IMR-90 (cell line): Measurements from ENCODE around the gene SLC25A5. TPM values are rescaled to one million over a fixed set of nuclear protein-coding genes. Genes with fewer than 3 reads are reported as not detected.

Source experiments
- ATAC-seq: fragments of 200-7000 bp; cut with Tn5 transposase; 2 replicates; pipeline ENCODE4 v1.9.1; 2020; ENCODE audit warnings: low read depth, mild to moderate bottlenecking, moderate library complexity
- BruUV-seq: library from RNA; stranded (reverse); fragments of 400-500 nt; replicated peaks from 2 replicates; lab custom pipeline; 2021; lab: Mats Ljungman, UMichigan
- CTCF ChIA-PET: fragments of 300-600 bp; formaldehyde crosslinking; extraction: SDS; loops from one replicate; lab custom pipeline; 2021; ENCODE audit warnings: antibody characterized with exemption; lab: Yijun Ruan, JAX
- POLR2A ChIA-PET: fragments of 300-600 bp; sonication (Branson Sonifier 250); formaldehyde crosslinking; loops from one replicate; lab custom pipeline; 2022; ENCODE audit warnings: antibody characterized with exemption; ENCODE audit not compliant: unreplicated experiment; lab: Charles Lee
- DNase-seq: peaks from one replicate; pipeline ENCODE4 v3.0.0; 2013
- H2AFZ ChIP-seq: replicated peaks from 2 replicates; pipeline ENCODE3; 2013; ENCODE audit warnings: low read length, mild to moderate bottlenecking; ENCODE audit not compliant: poor library complexity
- H2AK5ac ChIP-seq: 2 replicates; pipeline ENCODE4 v1.6.1; 2013; ENCODE audit warnings: low read depth, low read length, inconsistent platforms
- H2AK9ac ChIP-seq: replicated peaks from 2 replicates; pipeline ENCODE3; 2013; ENCODE audit warnings: mild to moderate bottlenecking, low read depth, low read length, moderate library complexity; ENCODE audit not compliant: poor library complexity
- H2BK120ac ChIP-seq: 2 replicates; pipeline ENCODE4 v1.6.1; 2013; ENCODE audit warnings: low read depth, low read length, inconsistent platforms
- H2BK15ac ChIP-seq: 3 replicates; pipeline ENCODE4 v1.6.1; 2013; ENCODE audit warnings: low read depth, low read length, inconsistent platforms
- H2BK20ac ChIP-seq: 2 replicates; pipeline ENCODE4 v1.6.1; 2013; ENCODE audit warnings: low read depth, mild to moderate bottlenecking, inconsistent platforms, low read length, moderate library complexity
- H2BK5ac ChIP-seq: 2 replicates; pipeline ENCODE4 v1.6.1; 2013; ENCODE audit warnings: mild to moderate bottlenecking, low read depth, low read length, inconsistent platforms; ENCODE audit not compliant: poor library complexity, severe bottlenecking
- H3K14ac ChIP-seq: replicated peaks from 2 replicates; pipeline ENCODE4 v1.6.1; 2013; ENCODE audit warnings: low read depth, low read length, inconsistent platforms
- H3K18ac ChIP-seq: 2 replicates; pipeline ENCODE4 v1.6.1; 2013; ENCODE audit warnings: low read depth, low read length, control low read depth
- H3K23ac ChIP-seq: 2 replicates; pipeline ENCODE4 v1.6.1; 2013; ENCODE audit warnings: low read depth, low read length, inconsistent platforms
- H3K27ac ChIP-seq: 2 replicates; pipeline ENCODE4 v1.5.1; 2013; ENCODE audit warnings: mild to moderate bottlenecking, control low read depth, low read length; ENCODE audit not compliant: insufficient read depth
- H3K27me3 ChIP-seq: 2 replicates; pipeline ENCODE4 v1.6.1; 2013; ENCODE audit warnings: low read length; ENCODE audit not compliant: control insufficient read depth, insufficient read depth
- H3K36me3 ChIP-seq: 2 replicates; pipeline ENCODE4 v1.6.1; 2013; ENCODE audit warnings: low read length, mixed read lengths; ENCODE audit not compliant: control insufficient read depth, insufficient read depth
- H3K4ac ChIP-seq: 2 replicates; pipeline ENCODE4 v1.6.1; 2013; ENCODE audit warnings: low read depth, low read length, inconsistent platforms
- H3K4me1 ChIP-seq: 2 replicates; pipeline ENCODE4 v1.6.1; 2013; ENCODE audit warnings: low read length, mixed read lengths; ENCODE audit not compliant: control insufficient read depth, insufficient read depth
- H3K4me2 ChIP-seq: 2 replicates; pipeline ENCODE4 v1.6.1; 2013; ENCODE audit warnings: low read depth, mild to moderate bottlenecking, control low read depth, low read length, moderate library complexity
- H3K4me3 ChIP-seq: 2 replicates; pipeline ENCODE4 v1.5.1; 2013; ENCODE audit warnings: low read depth, mild to moderate bottlenecking, control low read depth, low read length, moderate library complexity; ENCODE audit not compliant: insufficient read depth
- H3K56ac ChIP-seq: 2 replicates; pipeline ENCODE4 v1.6.1; 2013; ENCODE audit warnings: low read length, inconsistent platforms; ENCODE audit not compliant: insufficient read depth; ENCODE audit errors: extremely low read depth
- H3K79me1 ChIP-seq, 2 experiments: 2 replicates each; pipeline ENCODE4 v1.6.1; 2013; ENCODE audit warnings: low read length in 2 of 2, inconsistent platforms in 1 of 2, low read depth in 1 of 2
- H3K9ac ChIP-seq: 2 replicates; pipeline ENCODE4 v1.6.1; 2013; ENCODE audit warnings: low read depth, low read length, control low read depth
- H3K9me1 ChIP-seq: 2 replicates; pipeline ENCODE4 v1.6.1; 2013; ENCODE audit warnings: low read length, inconsistent platforms; ENCODE audit not compliant: insufficient read depth
- H3K9me3 ChIP-seq: 2 replicates; pipeline ENCODE4 v1.6.1; 2013; ENCODE audit warnings: low read length; ENCODE audit not compliant: control insufficient read depth, insufficient read depth
- H4K20me1 ChIP-seq: 2 replicates; pipeline ENCODE4 v1.6.1; 2013; ENCODE audit warnings: low read length, inconsistent platforms; ENCODE audit not compliant: insufficient read depth
- H4K5ac ChIP-seq: 2 replicates; pipeline ENCODE4 v1.6.1; 2013; ENCODE audit warnings: mild to moderate bottlenecking, low read depth, low read length, control low read depth
- H4K8ac ChIP-seq, 2 experiments: 2 replicates each; pipeline ENCODE4 v1.6.1; 2013; ENCODE audit warnings: low read depth in 2 of 2, low read length in 2 of 2, control low read depth in 1 of 2, inconsistent platforms in 1 of 2
- H4K91ac ChIP-seq: 2 replicates; pipeline ENCODE4 v1.6.1; 2013; ENCODE audit warnings: low read depth, low read length, inconsistent platforms; ENCODE audit not compliant: insufficient read depth
- BHLHE40 ChIP-seq: fragments of 150-350 bp; IDR thresholded peaks from 2 replicates; pipeline ENCODE4 v1.6.1; 2016; ENCODE audit warnings: mild to moderate bottlenecking, low read depth, low read length
- CEBPB ChIP-seq: IDR thresholded peaks from 2 replicates; pipeline ENCODE4 v1.6.1; 2012; ENCODE audit warnings: low read depth, low read length, improper control_type of control experiment
- CTCF ChIP-seq: conservative IDR thresholded peaks from 2 replicates; pipeline ENCODE4 v1.5.1; 2012; ENCODE audit warnings: mild to moderate bottlenecking, low read depth, low read length, improper control_type of control experiment
- FOS ChIP-seq: fragments of 150-350 bp; IDR thresholded peaks from 2 replicates; pipeline ENCODE4 v1.6.1; 2016; ENCODE audit warnings: low read depth, low read length
- MAFK ChIP-seq: IDR thresholded peaks from 2 replicates; pipeline ENCODE4 v1.6.1; 2012; ENCODE audit warnings: low read depth, low read length, improper control_type of control experiment
- MAZ ChIP-seq: IDR thresholded peaks from 2 replicates; pipeline ENCODE4 v1.6.1; 2012; ENCODE audit warnings: low read depth, mild to moderate bottlenecking, low read length, improper control_type of control experiment, moderate library complexity, borderline replicate concordance
- MXI1 ChIP-seq: IDR thresholded peaks from 2 replicates; pipeline ENCODE4 v1.6.1; 2012; ENCODE audit warnings: low read depth, mild to moderate bottlenecking, low read length, moderate library complexity, borderline replicate concordance
- NFE2L2 ChIP-seq: fragments of 150-350 bp; IDR thresholded peaks from 2 replicates; pipeline ENCODE4 v1.6.1; 2016; ENCODE audit warnings: low read depth, mild to moderate bottlenecking, low read length
- POLR2A ChIP-seq: IDR thresholded peaks from 2 replicates; pipeline ENCODE4 v1.6.1; 2012; ENCODE audit warnings: mild to moderate bottlenecking, low read depth, low read length
- RAD21 ChIP-seq: IDR thresholded peaks from 2 replicates; pipeline ENCODE4 v1.6.1; 2012; ENCODE audit warnings: low read length, improper control_type of control experiment
- RFX5 ChIP-seq: IDR thresholded peaks from 2 replicates; pipeline ENCODE4 v1.8.0; 2012; ENCODE audit warnings: low read depth, mild to moderate bottlenecking, low read length, moderate library complexity
- USF2 ChIP-seq: fragments of 150-350 bp; IDR thresholded peaks from 2 replicates; pipeline ENCODE4 v1.6.1; 2017; ENCODE audit warnings: mild to moderate bottlenecking, antibody characterized with exemption, low read length, low read depth
- WGBS, 2 experiments: methylation state at CpG; one replicate each; pipeline versions ENCODE4 v1.1.5 to v1.1.7; 2013; ENCODE audit warnings: missing lambda C conversion rate in 2 of 2; ENCODE audit not compliant: insufficient read length in 1 of 2; ENCODE audit errors: extremely low coverage in 2 of 2; 5-methylcytosine and 5-hydroxymethylcytosine counted together
- dilution Hi-C: fragments of 300-500 bp; cut with HindIII; formaldehyde crosslinking; loops from one replicate; pipeline ENCODE4 v1.14.3; 2018; ENCODE audit warnings: low sequenced_read_pairs; ENCODE audit not compliant: unreplicated experiment
- in situ Hi-C: fragments of 300-500 bp; cut with MboI; formaldehyde crosslinking; loops from 3 replicates; pipeline ENCODE4 v1.14.3; 2019; ENCODE audit warnings: low sequenced_read_pairs, inconsistent platforms, mixed read lengths
- intact Hi-C: fragments of 100-400 bp; cut with micrococcal nuclease; formaldehyde crosslinking; loops from 2 replicates; pipeline ENCODE4 v1.10.0; 2022
- polyA plus RNA-seq, 3 experiments: library from polyadenylated mRNA; depleted of rRNA; stranded (reverse); fragments of >200 nt; gene quantifications; 2 replicates each; pipeline ENCODE4 v1.2.3, GENCODE V29; 2012; ENCODE audit warnings: low replicate concordance in 1 of 3
- total RNA-seq: library from RNA; depleted of rRNA; stranded (reverse); fragments of >200 nt; gene quantifications from 2 replicates; pipeline ENCODE4 v1.2.3, GENCODE V29; 2012

SLC25A5 gene
- total and polyA plus RNA-seq, 2 of the 4 experiments (the other 2 are of a cell fraction), result 216 to 337 TPM

GRCh38 chrX:119429471-119429870, 38.8 kb upstream of the SLC25A5 start:
- Histone ChIP-seq H3K79me1 (peaks cover 0 to 5% of the 10 kb centered on the region in 2 experiments; a peak in 1 of 4 replicates), H3K9ac (no peak overlapping the region), H3K18ac (no peak overlapping the region), H2BK15ac (no peak overlapping the region), H3K36me3 (peaks cover 3% of the 10 kb centered on the region; the same call in 1 of the 2 replicates), H3K14ac (no peak overlapping the region), H2BK5ac (no peak overlapping the region), H2BK120ac (no peak overlapping the region), H3K27me3 (no peaks in the 10 kb centered on the region), H2AFZ (no peak overlapping the region), H3K9me3 (no peaks in the 10 kb centered on the region), H3K4ac (no peak overlapping the region), H2AK9ac (no peak overlapping the region), H4K20me1 (no peaks in the 10 kb centered on the region), H4K91ac (no peak overlapping the region), H3K4me3 (no peak overlapping the region), H3K9me1 (no peaks in the 10 kb centered on the region), H3K4me1 (peaks cover 8% of the 10 kb centered on the region; the same call in 1 of the 2 replicates), H4K8ac (no peak overlapping the region), H2AK5ac (no peak overlapping the region), H3K4me2 (no peak overlapping the region), H4K5ac (no peak overlapping the region), H3K23ac (no peak overlapping the region), H2BK20ac (no peak overlapping the region), H3K27ac (no peak overlapping the region), H3K56ac (no peak overlapping the region)
- intact Hi-C loops, result no loop called here
- DNase-seq (no peak), ATAC-seq (no peak)
- no CpG with 5 or more reads among the region's 4 CpGs for WGBS, 2 experiments
- no peak for TF ChIP-seq RFX5
- TF ChIP-seq BHLHE40, result no peak
- no peak for TF ChIP-seq NFE2L2
- TF ChIP-seq CTCF, result no peak
- no peak for TF ChIP-seq MAZ
- no peak for TF ChIP-seq MXI1
- TF ChIP-seq USF2, result no peak
- no peak for TF ChIP-seq POLR2A
- TF ChIP-seq CEBPB, result no peak
- TF ChIP-seq RAD21, result no peak
- TF ChIP-seq MAFK, result no peak
- TF ChIP-seq FOS, result no peak
- BruUV-seq, result no TSS peak
- in situ Hi-C loops, result no loop called here
- ChIA-PET CTCF (no interaction called here), POLR2A (no interaction called here)
- dilution Hi-C loops, result no loop called here
